NT2/D1 (cell line): ENCODE data around the gene COPS2.

Experiments used
- SUZ12 ChIP-seq: IDR thresholded peaks from 2 replicates; pipeline ENCODE4 v1.6.1; 2011; ENCODE audit not compliant: insufficient read length, insufficient read depth; ENCODE audit errors: extremely low read depth
- YY1 ChIP-seq: IDR thresholded peaks from 2 replicates; pipeline ENCODE4 v1.6.1; 2011; ENCODE audit not compliant: insufficient read length, insufficient read depth
- ZNF274 ChIP-seq: IDR thresholded peaks from 2 replicates; pipeline ENCODE4 v1.6.1; 2011; ENCODE audit warnings: mild to moderate bottlenecking, low read depth, low read length

- TF ChIP-seq SUZ12 (no peak), ZNF274 (no peak), YY1 (no peak)
Observed at GRCh38 chr15:49199666-49200065, 44.3 kb upstream of the COPS2 start.
